Glutamatergic neuron (in vitro differentiated cells): ENCODE measurements around the gene SMAD7. TPM values are rescaled to one million over a fixed set of nuclear protein-coding genes. Genes with fewer than 3 reads are reported as not detected.

Experiments
- DNase-seq: peaks from one replicate; pipeline ENCODE4 v3.0.0; 2022
- H3K27ac Mint-ChIP-seq: one replicate; pipeline ENCODE4 v1.8.0; 2020; ENCODE audit warnings: mild to moderate bottlenecking, mixed read lengths, inconsistent platforms; ENCODE audit not compliant: unreplicated experiment
- H3K27me3 Mint-ChIP-seq: one replicate; pipeline ENCODE4 v1.8.0; 2020; ENCODE audit warnings: mild to moderate bottlenecking, moderate library complexity, mixed read lengths, inconsistent platforms; ENCODE audit not compliant: unreplicated experiment
- H3K36me3 Mint-ChIP-seq: one replicate; pipeline ENCODE4 v1.8.0; 2020; ENCODE audit warnings: mild to moderate bottlenecking, mixed read lengths, inconsistent platforms; ENCODE audit not compliant: unreplicated experiment
- H3K4me1 Mint-ChIP-seq: one replicate; pipeline ENCODE4 v1.8.0; 2020; ENCODE audit warnings: mild to moderate bottlenecking, low read depth, mixed read lengths, inconsistent platforms; ENCODE audit not compliant: unreplicated experiment
- H3K4me3 Mint-ChIP-seq: one replicate; pipeline ENCODE4 v1.8.0; 2020; ENCODE audit warnings: mild to moderate bottlenecking, mixed read lengths, inconsistent platforms; ENCODE audit not compliant: unreplicated experiment
- H3K9me3 Mint-ChIP-seq: one replicate; pipeline ENCODE4 v1.8.0; 2020; ENCODE audit warnings: mild to moderate bottlenecking, moderate library complexity, mixed read lengths, inconsistent platforms; ENCODE audit not compliant: unreplicated experiment
- total RNA-seq: library from RNA; stranded (reverse); fragmentation: NEBNext Ultra II Directional; extraction: Animal tissue kit (Norgen Biotek cat#: 25700); gene quantifications from one replicate; pipeline ENCODE4 v1.2.1, GENCODE V29; 2021; ENCODE audit not compliant: unreplicated experiment
- TF ChIP-seq, protein P1 (sequence below): fragments of 200-600 bp; sonication (generic); IDR thresholded peaks from one replicate; pipeline ENCODE4 v1.5.0; 2021; ENCODE audit not compliant: partially characterized antibody, unreplicated experiment

Gene SMAD7
- total RNA-seq, 1 donor from 2014 or later = 10.8 TPM

DNA sequence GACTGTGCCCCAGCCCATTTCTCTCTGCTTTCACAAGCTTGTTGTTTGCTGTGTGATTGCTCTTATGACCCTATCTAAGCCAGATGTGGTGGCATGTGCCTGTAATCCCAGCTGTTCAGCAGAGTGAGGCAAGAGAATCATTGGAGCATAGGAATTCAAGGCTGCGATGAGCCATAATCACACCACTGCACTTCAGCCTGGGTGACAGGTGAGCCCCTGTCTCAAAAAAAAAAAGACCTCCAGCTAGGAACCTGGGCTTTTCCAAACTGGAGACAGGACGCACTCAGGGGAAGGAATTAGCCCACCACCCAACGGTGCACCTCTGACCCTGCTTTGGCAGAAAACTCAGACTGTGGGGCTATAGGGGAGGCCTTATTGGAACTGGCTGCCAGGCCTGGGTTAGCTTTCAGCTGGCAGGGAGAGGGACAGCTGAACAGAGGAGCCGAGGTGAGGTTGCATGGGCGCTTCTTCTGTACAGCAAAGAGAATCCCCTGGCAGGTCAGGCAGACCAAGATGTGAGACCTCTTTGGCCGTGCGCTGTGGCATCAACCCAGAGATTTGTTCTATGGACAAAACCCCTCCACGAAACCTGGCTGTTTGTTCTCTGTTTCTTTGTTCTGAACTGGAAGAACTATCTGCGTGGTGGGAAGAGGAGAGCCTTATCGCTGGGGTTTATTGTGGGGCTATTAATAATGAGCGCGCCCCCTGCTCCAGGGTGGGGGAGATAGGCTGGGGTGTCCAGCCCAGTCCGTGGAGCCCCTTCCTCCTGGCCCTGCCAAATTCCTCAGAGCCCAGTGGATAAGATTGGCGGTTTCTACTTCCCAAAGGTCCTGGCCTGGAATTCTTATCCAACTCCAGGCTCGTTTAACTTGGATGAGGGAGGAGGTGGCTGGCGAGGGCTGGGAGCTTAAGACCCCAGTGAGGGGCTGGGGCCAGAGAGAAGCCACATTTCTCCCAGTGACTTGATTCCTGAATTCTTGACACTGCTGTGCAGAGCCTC, 38.8 kb upstream of the SMAD7 start:
- Mint-ChIP-seq H3K4me3 (no peak overlapping the region), H3K9me3 (no peaks in the 10 kb centered on the region), H3K27ac (no peak overlapping the region), H3K27me3 (peaks cover 6% of the 10 kb centered on the region), H3K36me3 (no peaks in the 10 kb centered on the region), H3K4me1 (peaks cover 7% of the 10 kb centered on the region)
- TF ChIP-seq, protein P1, sequence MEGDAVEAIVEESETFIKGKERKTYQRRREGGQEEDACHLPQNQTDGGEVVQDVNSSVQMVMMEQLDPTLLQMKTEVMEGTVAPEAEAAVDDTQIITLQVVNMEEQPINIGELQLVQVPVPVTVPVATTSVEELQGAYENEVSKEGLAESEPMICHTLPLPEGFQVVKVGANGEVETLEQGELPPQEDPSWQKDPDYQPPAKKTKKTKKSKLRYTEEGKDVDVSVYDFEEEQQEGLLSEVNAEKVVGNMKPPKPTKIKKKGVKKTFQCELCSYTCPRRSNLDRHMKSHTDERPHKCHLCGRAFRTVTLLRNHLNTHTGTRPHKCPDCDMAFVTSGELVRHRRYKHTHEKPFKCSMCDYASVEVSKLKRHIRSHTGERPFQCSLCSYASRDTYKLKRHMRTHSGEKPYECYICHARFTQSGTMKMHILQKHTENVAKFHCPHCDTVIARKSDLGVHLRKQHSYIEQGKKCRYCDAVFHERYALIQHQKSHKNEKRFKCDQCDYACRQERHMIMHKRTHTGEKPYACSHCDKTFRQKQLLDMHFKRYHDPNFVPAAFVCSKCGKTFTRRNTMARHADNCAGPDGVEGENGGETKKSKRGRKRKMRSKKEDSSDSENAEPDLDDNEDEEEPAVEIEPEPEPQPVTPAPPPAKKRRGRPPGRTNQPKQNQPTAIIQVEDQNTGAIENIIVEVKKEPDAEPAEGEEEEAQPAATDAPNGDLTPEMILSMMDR = no peak
- no peak for DNase-seq

DNA sequence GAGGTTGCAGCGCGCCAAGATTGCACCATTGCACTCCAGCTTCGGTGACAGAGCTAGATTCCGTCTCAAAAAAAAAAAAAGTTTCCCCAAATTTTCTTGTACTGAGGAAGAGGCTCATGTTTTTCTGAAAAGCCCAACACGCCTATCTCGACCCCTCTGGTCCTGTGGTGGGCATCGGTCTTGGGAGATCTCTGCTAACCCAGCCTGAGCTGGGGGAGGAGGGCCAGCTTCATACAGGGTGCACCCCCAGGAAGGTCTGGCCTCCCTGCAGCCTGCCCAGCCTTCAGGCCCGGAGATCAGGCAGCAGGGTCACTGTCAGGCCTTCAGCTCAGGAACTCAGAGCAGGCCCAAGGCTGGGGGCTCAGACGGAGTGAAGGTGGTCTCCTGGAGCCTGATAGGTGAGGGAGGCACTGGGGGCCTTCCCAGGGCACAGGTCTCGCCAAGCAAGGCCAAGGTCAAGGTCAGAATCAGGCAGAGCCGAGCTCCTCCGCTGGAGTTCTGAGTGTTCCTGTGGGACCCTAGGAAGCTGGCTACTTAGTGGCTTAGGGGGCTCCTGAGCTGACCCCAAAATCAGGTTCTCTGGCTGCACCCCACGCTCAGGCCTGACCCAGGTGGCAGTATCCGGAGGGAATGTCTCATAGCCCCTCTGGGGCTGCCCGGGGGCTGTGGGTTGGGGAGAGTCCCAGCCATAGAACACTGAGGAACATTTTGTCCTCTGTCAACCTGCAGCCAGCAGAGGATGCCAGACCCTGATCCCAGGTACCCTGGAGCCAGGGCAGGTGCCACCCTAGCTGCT, 37.9 kb upstream of the SMAD7 start:
- no peaks in the 10 kb centered on the region for H3K36me3 Mint-ChIP-seq
- DNase-seq = no peak
- TF ChIP-seq, protein P1 = no peak
- H3K27me3 Mint-ChIP-seq = peaks cover 6% of the 10 kb centered on the region
- H3K9me3 Mint-ChIP-seq = no peaks in the 10 kb centered on the region
- H3K4me3 Mint-ChIP-seq = no peak overlapping the region
- H3K4me1 Mint-ChIP-seq = peaks cover 7% of the 10 kb centered on the region
- H3K27ac Mint-ChIP-seq = no peak overlapping the region

DNA sequence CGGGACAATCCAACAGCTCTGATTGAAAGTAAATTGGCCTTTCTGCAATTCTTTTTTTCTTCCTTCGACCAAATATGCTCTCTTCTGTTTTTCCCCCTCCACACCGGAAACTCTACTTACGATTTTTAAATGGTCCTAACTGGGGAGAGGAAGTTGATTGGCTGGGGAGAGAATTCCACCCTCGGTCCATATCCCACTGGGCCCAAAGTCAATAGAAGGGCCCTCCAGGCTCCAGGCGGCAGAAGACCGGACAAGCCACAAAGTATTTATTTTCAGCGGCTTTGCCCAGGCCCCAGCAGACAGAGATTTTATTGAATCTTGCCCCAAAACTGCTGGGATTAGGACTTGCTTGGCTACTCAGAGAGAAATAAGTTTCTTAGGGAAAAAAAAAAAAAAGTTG, 37.1 kb upstream of the SMAD7 start:
- TF ChIP-seq, protein P1 = no peak
- H3K27ac Mint-ChIP-seq = no peak overlapping the region

DNA sequence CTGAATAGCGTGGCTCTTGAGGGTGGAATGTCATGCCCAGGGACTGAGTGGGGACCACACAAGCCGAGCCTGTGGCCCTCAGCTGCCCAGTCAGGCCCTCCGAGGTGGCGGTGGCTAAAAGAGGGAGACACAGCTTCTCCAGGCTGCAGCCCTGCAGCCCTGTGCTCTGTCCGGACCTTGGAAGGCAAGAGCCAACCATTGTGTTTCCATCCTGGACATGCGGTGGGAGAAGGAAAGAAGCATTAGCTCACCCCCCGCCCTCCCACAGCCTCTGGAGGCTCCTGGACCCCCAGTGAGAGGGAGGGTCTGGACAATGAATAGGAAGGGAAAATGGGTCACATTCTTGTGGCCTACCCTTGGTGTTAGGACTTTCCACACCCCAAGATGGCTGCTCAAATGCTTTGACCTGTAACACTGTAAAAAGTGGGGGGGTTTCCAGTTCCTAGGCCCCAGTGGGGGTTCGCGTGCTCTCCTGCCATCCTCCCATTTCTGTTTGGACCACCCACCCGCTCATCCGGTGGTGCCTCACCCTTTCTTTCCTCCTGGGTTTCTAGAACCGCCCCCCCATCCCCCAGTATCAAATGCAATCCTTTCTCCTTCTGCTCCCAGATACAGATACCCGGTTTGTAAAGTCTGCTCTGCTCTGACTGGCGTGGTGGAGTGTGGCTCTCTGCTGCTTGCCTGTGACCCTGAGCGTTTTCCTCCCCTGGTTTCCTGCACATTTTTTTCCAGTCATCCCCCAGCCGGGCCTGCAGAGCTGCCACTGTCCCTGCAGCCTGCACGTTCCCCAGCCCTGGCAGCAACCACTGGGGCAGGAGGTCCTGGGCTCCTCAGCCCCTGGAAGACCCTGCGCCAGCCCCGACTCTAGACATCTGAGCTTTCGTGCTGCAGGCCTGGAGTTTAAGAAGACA, 36.3 kb upstream of the SMAD7 start:
- H3K27ac Mint-ChIP-seq = no peak overlapping the region
- H3K36me3 Mint-ChIP-seq = no peaks in the 10 kb centered on the region

More for the DNA sequence above, 37.1 kb upstream of the SMAD7 start:
- H3K9me3 Mint-ChIP-seq = no peaks in the 10 kb centered on the region
- no peak overlapping the region for H3K4me3 Mint-ChIP-seq
- DNase-seq = no peak
- peaks cover 12% of the 10 kb centered on the region for H3K4me1 Mint-ChIP-seq
- peaks cover 6% of the 10 kb centered on the region for H3K27me3 Mint-ChIP-seq
- no peaks in the 10 kb centered on the region for H3K36me3 Mint-ChIP-seq

More for the DNA sequence above, 36.3 kb upstream of the SMAD7 start:
- no peak overlapping the region for H3K4me3 Mint-ChIP-seq
- TF ChIP-seq, protein P1 = no peak
- H3K9me3 Mint-ChIP-seq = no peaks in the 10 kb centered on the region
- H3K27me3 Mint-ChIP-seq = peaks cover 3% of the 10 kb centered on the region
- peaks cover 7% of the 10 kb centered on the region for H3K4me1 Mint-ChIP-seq
- no peak for DNase-seq
